Melanocyte of skin (primary cell): ENCODE measurements around the gene MEFV. TPM values are rescaled to one million over a fixed set of nuclear protein-coding genes. Genes with fewer than 3 reads are reported as not detected.

ENCODE experiments used
- total RNA-seq, 2 donors: library from RNA; depleted of rRNA; stranded (reverse); fragments of >200 nt; gene quantifications; 2 replicates each; pipeline ENCODE4 v1.2.3, GENCODE V29; 2012

MEFV gene, protein sequence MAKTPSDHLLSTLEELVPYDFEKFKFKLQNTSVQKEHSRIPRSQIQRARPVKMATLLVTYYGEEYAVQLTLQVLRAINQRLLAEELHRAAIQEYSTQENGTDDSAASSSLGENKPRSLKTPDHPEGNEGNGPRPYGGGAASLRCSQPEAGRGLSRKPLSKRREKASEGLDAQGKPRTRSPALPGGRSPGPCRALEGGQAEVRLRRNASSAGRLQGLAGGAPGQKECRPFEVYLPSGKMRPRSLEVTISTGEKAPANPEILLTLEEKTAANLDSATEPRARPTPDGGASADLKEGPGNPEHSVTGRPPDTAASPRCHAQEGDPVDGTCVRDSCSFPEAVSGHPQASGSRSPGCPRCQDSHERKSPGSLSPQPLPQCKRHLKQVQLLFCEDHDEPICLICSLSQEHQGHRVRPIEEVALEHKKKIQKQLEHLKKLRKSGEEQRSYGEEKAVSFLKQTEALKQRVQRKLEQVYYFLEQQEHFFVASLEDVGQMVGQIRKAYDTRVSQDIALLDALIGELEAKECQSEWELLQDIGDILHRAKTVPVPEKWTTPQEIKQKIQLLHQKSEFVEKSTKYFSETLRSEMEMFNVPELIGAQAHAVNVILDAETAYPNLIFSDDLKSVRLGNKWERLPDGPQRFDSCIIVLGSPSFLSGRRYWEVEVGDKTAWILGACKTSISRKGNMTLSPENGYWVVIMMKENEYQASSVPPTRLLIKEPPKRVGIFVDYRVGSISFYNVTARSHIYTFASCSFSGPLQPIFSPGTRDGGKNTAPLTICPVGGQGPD
- under 1 TPM; 0.33 to 0.34 TPM for total RNA-seq

DNA sequence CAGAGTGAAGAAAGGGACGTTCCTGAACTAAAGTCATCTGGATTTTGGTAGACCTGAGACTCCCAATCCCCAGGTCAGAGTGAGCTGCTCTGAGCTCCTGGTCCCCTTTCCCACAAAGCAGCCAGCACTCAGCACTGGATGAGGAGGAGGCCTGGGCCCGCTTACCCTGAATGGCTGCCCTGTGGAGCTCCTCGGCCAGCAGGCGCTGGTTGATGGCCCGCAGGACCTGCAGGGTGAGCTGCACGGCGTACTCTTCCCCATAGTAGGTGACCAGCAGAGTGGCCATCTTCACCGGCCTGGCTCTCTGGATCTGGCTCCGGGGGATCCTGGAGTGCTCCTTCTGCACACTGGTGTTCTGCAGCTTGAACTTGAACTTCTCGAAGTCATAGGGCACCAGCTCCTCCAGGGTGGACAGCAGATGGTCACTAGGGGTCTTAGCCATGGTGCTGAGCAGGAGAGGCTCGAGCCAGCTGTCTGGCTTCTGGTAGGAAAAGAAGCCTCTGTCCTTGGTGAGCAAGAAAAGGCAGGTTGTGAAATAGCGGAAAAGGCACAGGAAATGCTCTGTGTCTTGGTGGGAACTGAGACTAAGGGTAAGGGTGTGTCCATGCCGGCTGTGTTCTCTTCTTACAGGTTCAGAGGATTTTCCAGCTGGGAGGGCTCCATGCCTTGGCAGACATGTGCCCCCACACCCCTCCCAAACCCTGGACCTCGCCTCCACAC, at the start of gene MEFV:
Gene MEFV, minus strand, starts transcription at position 488 of the 720 bp plus-strand sequence. Its CDS starts 46 bp downstream, at position 442.

DNA sequence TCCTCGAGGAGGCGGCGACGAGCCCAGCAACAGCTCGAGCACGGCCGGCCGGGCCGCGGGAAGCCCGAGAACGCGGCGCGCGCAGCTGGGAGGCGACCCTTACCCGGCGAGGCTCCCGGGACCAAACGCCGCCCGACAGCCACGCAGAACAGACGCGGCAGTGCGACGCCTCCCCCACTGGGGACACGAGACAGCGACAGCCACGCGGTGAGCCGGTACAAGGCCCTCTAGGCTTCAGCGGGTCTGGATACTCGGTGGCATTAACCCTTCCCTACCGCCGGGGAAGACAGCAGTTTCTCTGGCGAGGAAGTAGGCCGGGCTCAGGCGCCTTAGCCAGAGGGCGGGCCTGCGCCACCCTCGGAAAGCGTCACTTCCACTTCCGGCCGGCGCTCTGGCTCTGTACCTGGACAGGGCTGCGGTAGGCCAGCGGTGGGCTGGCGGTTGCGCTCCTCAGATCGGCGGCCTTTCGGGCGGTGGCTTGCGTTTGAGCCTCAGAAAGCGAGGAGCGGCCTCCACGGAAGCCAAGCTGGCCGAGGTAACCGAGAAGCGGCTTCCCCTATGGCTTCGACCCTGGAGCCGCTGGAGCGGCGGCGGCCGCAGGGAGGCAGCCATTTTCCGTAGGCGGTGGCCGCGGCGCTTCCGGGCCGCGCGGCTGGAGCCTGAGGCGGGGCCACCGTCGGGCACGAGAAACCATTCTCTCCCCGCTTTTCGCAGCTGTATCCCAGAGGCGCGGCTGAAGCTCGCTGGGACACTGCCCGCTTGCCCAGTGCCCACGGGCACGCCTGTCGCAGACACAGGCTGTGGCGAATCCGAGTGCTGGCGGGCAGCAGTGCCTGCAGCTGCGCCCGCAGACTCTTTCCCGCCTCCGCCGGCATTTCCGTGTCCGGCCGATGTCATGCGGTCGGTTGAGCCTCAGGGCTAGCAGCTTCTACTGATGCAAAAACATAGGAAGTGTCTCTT, 49.0 kb upstream of the MEFV start, which contains the start of the genes TIGD7 and ZNF75A:
Gene TIGD7, minus strand, starts transcription at position 322 of the 960 bp plus-strand sequence. CDS start 4,816 bp downstream, outside the sequence.
Gene ZNF75A, plus strand, starts transcription at position 389 of the 960 bp plus-strand sequence. CDS start 2,932 bp downstream, outside the sequence.

DNA sequence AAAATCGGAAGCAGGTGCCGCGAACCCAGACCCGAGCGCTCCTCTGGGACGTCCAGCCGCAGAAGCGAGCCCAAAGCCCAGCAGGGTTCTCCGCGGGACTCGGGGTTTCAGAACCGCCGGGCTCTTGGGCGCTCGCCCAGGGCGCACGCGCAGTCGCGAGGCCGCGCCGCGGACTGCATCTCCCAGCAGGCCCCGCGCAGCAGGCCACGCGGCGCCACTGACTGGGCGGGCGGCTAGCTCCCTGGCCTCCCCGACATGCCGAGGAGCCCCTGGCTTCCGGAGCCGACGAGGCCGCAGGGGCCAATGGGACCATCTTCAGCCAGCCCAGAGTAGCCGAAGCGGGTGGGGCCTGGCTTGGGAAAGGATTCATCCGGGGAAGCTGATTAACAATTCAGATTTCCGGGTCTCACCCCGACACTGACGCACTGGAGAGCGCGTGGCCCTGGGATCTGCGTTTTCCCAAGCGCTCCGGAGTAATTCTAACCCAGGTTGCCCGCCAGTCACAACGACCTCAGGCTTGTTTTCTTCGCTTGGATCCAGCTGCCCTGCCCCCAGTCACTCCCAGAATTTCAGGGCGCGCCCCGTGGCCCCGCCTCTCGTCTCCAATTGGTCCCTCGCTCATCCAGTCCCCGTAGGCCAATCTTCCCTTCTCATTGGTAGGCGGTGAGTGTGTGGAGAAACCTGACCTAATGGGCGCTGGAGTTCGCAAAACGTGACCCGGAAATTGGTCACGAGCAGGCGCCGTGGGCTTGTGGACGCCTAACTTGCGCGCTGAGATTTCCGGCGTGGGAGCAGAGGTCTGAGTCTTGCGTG, 26.5 kb upstream of the MEFV start, which contains the start of gene ZNF263:
Gene ZNF263, plus strand, starts transcription at position 762 of the 813 bp plus-strand sequence. CDS start 328 bp downstream, outside the sequence.

DNA sequence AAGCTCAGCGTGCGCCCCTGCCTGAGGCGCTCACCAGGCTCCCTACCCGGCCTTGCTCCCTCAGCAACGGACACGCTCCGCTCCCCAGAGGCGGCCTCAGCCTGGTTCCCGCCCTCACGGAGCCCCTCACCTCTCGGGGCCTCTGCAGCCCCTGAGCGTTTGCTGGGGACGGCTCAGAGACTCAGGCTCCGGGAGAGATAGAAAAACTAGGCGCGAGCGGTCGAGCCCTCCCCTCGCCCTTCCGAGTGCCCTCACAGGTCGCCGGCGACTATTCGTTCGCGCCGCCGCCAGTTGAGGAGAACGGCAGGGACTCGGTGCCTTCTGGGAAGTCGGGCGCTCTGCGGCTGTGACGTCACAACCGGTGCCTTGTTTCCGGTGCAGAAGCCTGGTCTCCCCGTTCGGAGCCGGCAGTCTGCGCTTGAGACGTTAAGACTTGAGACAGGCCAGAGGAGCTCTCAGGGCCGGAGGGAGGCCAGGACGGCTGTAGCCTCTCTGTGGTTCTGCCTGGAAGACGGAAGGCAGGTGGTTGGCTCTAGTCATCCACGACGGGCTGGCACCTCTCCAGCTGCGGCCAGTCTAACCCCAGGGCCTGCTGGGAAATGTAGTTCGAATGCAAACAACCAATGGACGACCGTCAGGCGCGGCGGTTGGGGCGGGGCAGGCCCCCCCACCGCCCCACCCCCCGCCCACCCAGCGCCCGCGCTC, 21.4 kb downstream of the MEFV start, which contains the start of gene ZNF200:
Gene ZNF200, minus strand, starts transcription at position 302 of the 705 bp plus-strand sequence. CDS start 1,403 bp downstream, outside the sequence.

Other genes starting within 250 kb of the MEFV start
- not detected for gene CLDN9, start 243.7 kb downstream of the MEFV start, total RNA-seq
- not detected for gene CLDN6, start 238.4 kb downstream of the MEFV start, total RNA-seq
- gene TNFRSF12A, start 236.3 kb downstream of the MEFV start, total RNA-seq = 10 to 100 TPM; 16.9 to 35.6 TPM
- gene HCFC1R1, start 232.7 kb downstream of the MEFV start, total RNA-seq = 10 to 100 TPM; 11.7 to 19.6 TPM
- gene THOC6, start 232.6 kb downstream of the MEFV start, total RNA-seq = 10 to 100 TPM; 24.0 to 25.5 TPM
- not detected for gene BICDL2, start 219.7 kb downstream of the MEFV start, total RNA-seq
- under 1 TPM; under 0.01 to 1.00 TPM for gene MMP25, start 210.1 kb downstream of the MEFV start, total RNA-seq
- gene IL32, start 191.0 kb downstream of the MEFV start, total RNA-seq = 1 to 10 TPM in 1 of 2 donors, not detected in 1; 6.2 TPM
- not detected for gene ZSCAN10, start 157.3 kb downstream of the MEFV start, total RNA-seq
- gene ZNF205, start 144.0 kb downstream of the MEFV start, total RNA-seq = 10 to 100 TPM; 17.6 to 18.2 TPM
- 1 to 10 TPM; 7.0 to 7.9 TPM for gene ZNF213, start 121.6 kb downstream of the MEFV start, total RNA-seq
- not detected for gene OR1F1, start 68.4 kb downstream of the MEFV start, total RNA-seq
- 10 to 100 TPM in 1 of 2 donors, 1 to 10 TPM in 1; 9.3 to 12.3 TPM for gene ZNF200, start 21.5 kb downstream of the MEFV start, total RNA-seq
- 10 to 100 TPM; 33.3 to 41.6 TPM for gene ZNF263, start 26.9 kb upstream of the MEFV start, total RNA-seq
- gene TIGD7, start 48.8 kb upstream of the MEFV start, total RNA-seq = 1 to 10 TPM; 2.0 to 3.8 TPM
- 10 to 100 TPM; 22.4 to 23.3 TPM for gene ZNF75A, start 48.9 kb upstream of the MEFV start, total RNA-seq
- not detected for gene OR2C1, start 99.3 kb upstream of the MEFV start, total RNA-seq
- gene ZSCAN32, start 144.4 kb upstream of the MEFV start, total RNA-seq = 10 to 100 TPM; 10.3 to 12.0 TPM
- gene ZNF174, start 144.6 kb upstream of the MEFV start, total RNA-seq = 10 to 100 TPM; 11.3 to 14.8 TPM
- gene ZNF597, start 186.9 kb upstream of the MEFV start, total RNA-seq = 1 to 10 TPM; 2.1 to 2.7 TPM
- gene NAA60, start 187.0 kb upstream of the MEFV start, total RNA-seq = 10 to 100 TPM; 18.9 to 23.0 TPM
- not detected for gene C16orf90, start 238.9 kb upstream of the MEFV start, total RNA-seq
- gene CLUAP1, start 244.4 kb upstream of the MEFV start, total RNA-seq = 10 to 100 TPM; 12.7 to 13.4 TPM